ENCODE measurements around the gene C9orf153. TPM values are rescaled to one million over a fixed set of nuclear protein-coding genes. Genes with fewer than 3 reads are reported as not detected.

C9orf153 gene
- total and polyA plus RNA-seq, 2 of the 4 experiments (the other 2 are of a cell fraction) = not detected

DNA sequence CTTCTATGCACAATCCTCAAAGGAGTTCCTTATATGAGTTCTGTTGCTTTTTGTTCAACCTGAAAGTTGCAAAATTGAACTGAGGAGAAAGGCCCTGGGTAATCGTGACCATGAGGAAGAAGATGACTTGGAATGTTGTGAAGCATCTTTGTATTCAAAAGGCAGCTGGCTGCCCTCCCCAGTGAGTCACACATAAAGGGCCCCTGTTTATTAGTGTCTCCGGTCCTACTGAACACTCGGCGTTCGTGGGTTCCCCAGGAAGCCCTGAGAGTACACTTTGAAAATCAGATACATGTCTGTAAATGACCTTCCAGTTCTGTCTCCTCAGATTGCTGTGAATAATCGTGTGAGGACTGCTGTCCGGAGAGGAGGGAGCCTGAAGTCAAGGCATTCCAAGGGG lies 73.6 kb downstream of the C9orf153 start:
- Histone ChIP-seq H3K27me3 (ENCODE audit: control insufficient read depth, insufficient read depth, low read length) (peaks cover 2% of the 10 kb centered on the region; the same call in 1 of the 2 replicates), H3K4me2 (ENCODE audit: low read depth, low read length) (no peak overlapping the region), H4K5ac (ENCODE audit: low read depth, low read length) (no peak overlapping the region), H3K14ac (replicated peaks; ENCODE audit: low read depth, low read length) (no peak overlapping the region), H4K8ac (ENCODE audit: low read depth in 2 of 2, low read length in 2 of 2) (no peak overlapping the region), H3K4me1 (ENCODE audit: control insufficient read depth, insufficient read depth, low read length) (no peaks in the 10 kb centered on the region), H2AK9ac (replicated peaks; ENCODE audit: low read depth, low read length, poor library complexity) (no peak overlapping the region), H3K23ac (ENCODE audit: low read depth, low read length) (no peak overlapping the region), H2BK20ac (ENCODE audit: low read depth, low read length) (no peak overlapping the region), H3K9ac (ENCODE audit: low read depth, low read length) (no peak overlapping the region), H3K27ac (ENCODE audit: insufficient read depth, low read length) (no peak overlapping the region), H3K79me1 (ENCODE audit: low read depth in 1 of 2, low read length in 2 of 2) (no peaks in the 10 kb centered on the region), H2BK120ac (ENCODE audit: low read depth, low read length) (no peak overlapping the region), H3K18ac (ENCODE audit: low read depth, low read length) (no peak overlapping the region), H3K36me3 (ENCODE audit: control insufficient read depth, insufficient read depth, low read length) (no peaks in the 10 kb centered on the region), H2BK5ac (ENCODE audit: low read depth, low read length, poor library complexity, severe bottlenecking) (no peak overlapping the region), H2BK15ac (ENCODE audit: low read depth, low read length) (no peak overlapping the region), H3K9me3 (ENCODE audit: control insufficient read depth, insufficient read depth, low read length) (no peaks in the 10 kb centered on the region), H2AFZ (replicated peaks; ENCODE audit: low read length, poor library complexity) (no peak overlapping the region), H3K9me1 (ENCODE audit: insufficient read depth, low read length) (no peaks in the 10 kb centered on the region), H3K4me3 (ENCODE audit: insufficient read depth, low read depth, low read length) (no peak overlapping the region), H3K4ac (ENCODE audit: low read depth, low read length) (no peak overlapping the region), H4K91ac (ENCODE audit: insufficient read depth, low read depth, low read length) (no peak overlapping the region), H4K20me1 (ENCODE audit: insufficient read depth, low read length) (no peaks in the 10 kb centered on the region), H3K56ac (ENCODE audit: extremely low read depth, insufficient read depth, low read length) (no peak overlapping the region), H2AK5ac (ENCODE audit: low read depth, low read length) (no peak overlapping the region)
- in situ Hi-C loops (cut with MboI; ENCODE audit: low sequenced_read_pairs) (no loop called here), intact Hi-C loops (cut with micrococcal nuclease) (no loop called here), dilution Hi-C loops (cut with HindIII; ENCODE audit: low sequenced_read_pairs, unreplicated experiment) (no loop called here)
- ATAC-seq (ENCODE audit: low read depth) = no peak
- DNase-seq = peak; percentile 2
- ChIA-PET CTCF (no interaction called here), POLR2A (ENCODE audit: unreplicated experiment) (no interaction called here)
- BruUV-seq (replicated peaks) = no TSS peak
- 39% methylated on average over 4 of the region's 7 CpGs; no CpG with 5 or more reads in 1 of the 2 experiments for WGBS, 2 experiments (ENCODE audit: extremely low coverage in 2 of 2, insufficient read length in 1 of 2)
- TF ChIP-seq MXI1 (IDR thresholded peaks at IDR 0.05; ENCODE audit: borderline replicate concordance, low read depth, low read length) (no peak), BHLHE40 (IDR thresholded peaks at IDR 0.05; ENCODE audit: low read depth, low read length) (no peak), RAD21 (IDR thresholded peaks at IDR 0.05; ENCODE audit: low read length) (no peak), MAFK (IDR thresholded peaks at IDR 0.05; ENCODE audit: low read depth, low read length) (no peak), RCOR1 (IDR thresholded peaks at IDR 0.05; ENCODE audit: insufficient replicate concordance, low read length) (no peak), RFX5 (IDR thresholded peaks at IDR 0.05; ENCODE audit: low read depth, low read length) (no peak), MAZ (IDR thresholded peaks at IDR 0.05; ENCODE audit: borderline replicate concordance, low read depth, low read length) (no peak), CHD1 (IDR thresholded peaks at IDR 0.05; ENCODE audit: low read depth, low read length) (no peak), NFE2L2 (IDR thresholded peaks at IDR 0.05; ENCODE audit: low read depth, low read length) (no peak), FOS (IDR thresholded peaks at IDR 0.05; ENCODE audit: low read depth, low read length) (no peak), CEBPB (IDR thresholded peaks at IDR 0.05; ENCODE audit: low read depth, low read length) (no peak), POLR2A (IDR thresholded peaks at IDR 0.05; ENCODE audit: low read depth, low read length) (no peak), SMC3 (IDR thresholded peaks at IDR 0.05; ENCODE audit: low read depth, low read length) (no peak)
- TF ChIP-seq, protein P1, sequence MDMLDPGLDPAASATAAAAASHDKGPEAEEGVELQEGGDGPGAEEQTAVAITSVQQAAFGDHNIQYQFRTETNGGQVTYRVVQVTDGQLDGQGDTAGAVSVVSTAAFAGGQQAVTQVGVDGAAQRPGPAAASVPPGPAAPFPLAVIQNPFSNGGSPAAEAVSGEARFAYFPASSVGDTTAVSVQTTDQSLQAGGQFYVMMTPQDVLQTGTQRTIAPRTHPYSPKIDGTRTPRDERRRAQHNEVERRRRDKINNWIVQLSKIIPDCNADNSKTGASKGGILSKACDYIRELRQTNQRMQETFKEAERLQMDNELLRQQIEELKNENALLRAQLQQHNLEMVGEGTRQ (IDR thresholded peaks at IDR 0.05; ENCODE audit: low read depth, low read length) = no peak
- TF ChIP-seq, protein P2, sequence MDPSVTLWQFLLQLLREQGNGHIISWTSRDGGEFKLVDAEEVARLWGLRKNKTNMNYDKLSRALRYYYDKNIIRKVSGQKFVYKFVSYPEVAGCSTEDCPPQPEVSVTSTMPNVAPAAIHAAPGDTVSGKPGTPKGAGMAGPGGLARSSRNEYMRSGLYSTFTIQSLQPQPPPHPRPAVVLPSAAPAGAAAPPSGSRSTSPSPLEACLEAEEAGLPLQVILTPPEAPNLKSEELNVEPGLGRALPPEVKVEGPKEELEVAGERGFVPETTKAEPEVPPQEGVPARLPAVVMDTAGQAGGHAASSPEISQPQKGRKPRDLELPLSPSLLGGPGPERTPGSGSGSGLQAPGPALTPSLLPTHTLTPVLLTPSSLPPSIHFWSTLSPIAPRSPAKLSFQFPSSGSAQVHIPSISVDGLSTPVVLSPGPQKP (IDR thresholded peaks at IDR 0.05; ENCODE audit: borderline replicate concordance, low read depth, low read length) = no peak
- TF ChIP-seq, protein P3, sequence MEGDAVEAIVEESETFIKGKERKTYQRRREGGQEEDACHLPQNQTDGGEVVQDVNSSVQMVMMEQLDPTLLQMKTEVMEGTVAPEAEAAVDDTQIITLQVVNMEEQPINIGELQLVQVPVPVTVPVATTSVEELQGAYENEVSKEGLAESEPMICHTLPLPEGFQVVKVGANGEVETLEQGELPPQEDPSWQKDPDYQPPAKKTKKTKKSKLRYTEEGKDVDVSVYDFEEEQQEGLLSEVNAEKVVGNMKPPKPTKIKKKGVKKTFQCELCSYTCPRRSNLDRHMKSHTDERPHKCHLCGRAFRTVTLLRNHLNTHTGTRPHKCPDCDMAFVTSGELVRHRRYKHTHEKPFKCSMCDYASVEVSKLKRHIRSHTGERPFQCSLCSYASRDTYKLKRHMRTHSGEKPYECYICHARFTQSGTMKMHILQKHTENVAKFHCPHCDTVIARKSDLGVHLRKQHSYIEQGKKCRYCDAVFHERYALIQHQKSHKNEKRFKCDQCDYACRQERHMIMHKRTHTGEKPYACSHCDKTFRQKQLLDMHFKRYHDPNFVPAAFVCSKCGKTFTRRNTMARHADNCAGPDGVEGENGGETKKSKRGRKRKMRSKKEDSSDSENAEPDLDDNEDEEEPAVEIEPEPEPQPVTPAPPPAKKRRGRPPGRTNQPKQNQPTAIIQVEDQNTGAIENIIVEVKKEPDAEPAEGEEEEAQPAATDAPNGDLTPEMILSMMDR (conservative IDR thresholded peaks at IDR 0.05; ENCODE audit: low read depth, low read length) = no peak

Measured in IMR-90 (cell line).